GM12891 (cell line): ENCODE results near the gene ZMYM3. TPM values are rescaled to one million over a fixed set of nuclear protein-coding genes. Genes with fewer than 3 reads are reported as not detected.
"Not testable (repeated sequence)": the region's sequence is repeated elsewhere in the genome, so short reads cannot be mapped to it uniquely, and the experiment has no call there.

Experiments used
- DNase-seq: peaks from one replicate; pipeline ENCODE4 v3.0.0; 2011; ENCODE audit warnings: low spot score; ENCODE audit not compliant: insufficient read length
- FAIRE-seq: peaks from 2 replicates; lab custom pipeline; 2011; peaks lifted over from hg19 to GRCh38; lab: Jason Lieb, UNC
- PAX5 ChIP-seq: IDR thresholded peaks from 2 replicates; pipeline ENCODE4 v1.6.1; 2011; ENCODE audit warnings: low read length, moderate library complexity, mild to moderate bottlenecking; ENCODE audit not compliant: insufficient read depth, severe bottlenecking
- POLR2A ChIP-seq: IDR thresholded peaks from 2 replicates; pipeline ENCODE4 v1.6.1; 2011; ENCODE audit warnings: low read depth, low read length, control low read depth
- POLR2AphosphoS5 ChIP-seq: IDR thresholded peaks from 2 replicates; pipeline ENCODE4 v1.6.1; 2011; ENCODE audit warnings: low read depth, low read length, control low read depth
- POU2F2 ChIP-seq: IDR thresholded peaks from 2 replicates; pipeline ENCODE4 v1.6.1; 2011; ENCODE audit warnings: low read depth, mild to moderate bottlenecking, control low read depth, low read length, moderate library complexity
- SPI1 ChIP-seq: IDR thresholded peaks from 2 replicates; pipeline ENCODE4 v1.6.1; 2011; ENCODE audit warnings: low read depth, low read length, control low read depth
- TAF1 ChIP-seq: IDR thresholded peaks from 2 replicates; pipeline ENCODE4 v1.6.1; 2011; ENCODE audit warnings: low read depth, low read length, control low read depth
- polyA plus RNA-seq: library from polyadenylated mRNA; unstranded; fragments of >200 nt; gene quantifications from one replicate; pipeline ENCODE4 v1.2.1, GENCODE V29; 2012; ENCODE audit warnings: low read depth, missing spikeins, inconsistent platforms; ENCODE audit not compliant: missing spikeins

ZMYM3 gene
- 15.8 TPM for polyA plus RNA-seq

DNA sequence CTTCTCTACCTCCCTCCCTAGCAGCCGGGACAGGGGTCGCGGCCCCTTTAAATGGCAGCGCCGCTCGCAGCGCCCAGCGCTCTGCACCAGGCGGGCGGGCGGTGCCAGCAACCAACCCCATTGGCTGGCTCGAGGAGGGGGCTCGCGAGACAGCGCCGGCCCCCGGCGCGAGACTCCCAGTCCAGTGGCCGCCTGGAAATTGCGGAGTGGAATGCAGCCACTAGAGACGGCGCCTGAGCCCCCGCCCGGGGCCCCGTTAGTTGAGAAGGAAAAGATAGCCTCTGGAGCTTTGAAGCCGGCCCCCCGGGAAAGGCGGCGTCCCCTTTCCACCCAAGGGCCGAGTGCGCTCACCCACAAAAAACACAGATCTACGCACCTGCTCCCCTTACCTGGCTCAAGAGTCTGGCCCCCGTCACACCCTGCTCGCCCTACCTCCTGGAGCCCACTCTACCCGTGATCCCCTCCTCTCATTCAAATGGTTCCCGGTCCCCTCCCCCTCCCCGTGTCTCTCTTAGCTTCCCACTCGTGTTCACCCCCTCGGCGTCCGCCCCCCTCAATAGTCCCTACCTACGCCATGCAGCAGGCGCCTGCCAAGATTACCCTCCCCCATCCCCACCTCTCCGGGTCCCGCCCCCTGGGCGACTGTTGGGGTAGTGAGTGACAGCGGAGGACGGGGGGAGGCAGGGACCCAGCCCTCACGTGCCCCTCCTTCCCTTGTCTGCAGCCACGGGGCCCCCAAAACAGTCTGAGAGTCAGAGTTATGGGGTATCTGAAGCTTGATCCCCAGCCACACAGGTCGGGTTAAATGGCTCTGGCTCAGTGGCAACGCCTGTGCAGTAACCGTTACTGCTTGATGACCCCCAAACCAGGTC is at the start of gene ZMYM3:
Gene ZMYM3, minus strand, starts transcription at position 49 of the 872 bp plus-strand sequence. CDS start 885 bp downstream, outside the sequence.
- TF ChIP-seq POLR2AphosphoS5 (no peak), TAF1 (no peak), POLR2A (0 out of 2 replicates have a peak, but pooled peaks have one; percentile 3), PAX5 (no peak), SPI1 (no peak), POU2F2 (no peak)
- DNase-seq = peak; percentile 74
- FAIRE-seq = peak; percentile 93

- no peak for TF ChIP-seq POU2F2
- TF ChIP-seq TAF1 = no peak
- FAIRE-seq = no peak
- DNase-seq = no peak
These were observed 48.7 kb upstream of the ZMYM3 start for GRCh38 chrX:71302461-71303213.

- no peak for TF ChIP-seq TAF1
- peak; percentile 50 for TF ChIP-seq POLR2A
- TF ChIP-seq SPI1 = no peak
- FAIRE-seq = no peak
- no peak for DNase-seq
These were observed 47.4 kb upstream of the ZMYM3 start, which contains the start of gene ITGB1BP2 for GRCh38 chrX:71301195-71301924. ITGB1BP2 (plus strand) TSS chrX:71301750; CDS start chrX:71301807, 57 bp downstream.

GRCh38 chrX:71300495-71300894 is 46.6 kb upstream of the ZMYM3 start:
- peak; percentile 53; the same call in 1 of the 2 replicates for TF ChIP-seq POLR2AphosphoS5
- not testable (repeated sequence) for FAIRE-seq, DNase-seq

- not testable (repeated sequence) for FAIRE-seq, DNase-seq
These were observed 46.1 kb upstream of the ZMYM3 start for GRCh38 chrX:71300064-71300463.

DNA sequence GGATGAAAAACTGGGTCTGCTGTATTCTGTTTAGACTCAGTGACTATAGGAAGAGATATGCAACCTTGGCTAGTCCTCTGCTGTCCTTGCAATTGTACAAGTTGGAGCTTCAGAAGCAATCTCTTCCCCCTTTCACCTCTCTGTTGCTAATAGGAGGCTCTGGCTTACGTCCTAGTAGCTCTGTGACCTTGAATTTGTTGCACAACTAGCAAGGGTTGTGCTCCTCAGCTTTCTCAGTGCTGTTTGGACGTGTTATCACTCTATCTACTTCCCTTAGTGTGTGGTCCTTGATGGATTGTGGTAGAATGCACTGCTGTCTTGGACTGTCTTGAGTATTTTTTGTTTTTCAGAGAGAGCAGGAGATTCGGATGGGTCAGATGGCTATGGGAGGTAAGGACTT is 44.2 kb upstream of the ZMYM3 start:
- no peak for DNase-seq
- TF ChIP-seq SPI1 (no peak), POLR2A (peak; percentile 46; the same call in 1 of the 2 replicates), POLR2AphosphoS5 (no peak), POU2F2 (no peak)
- FAIRE-seq = no peak

DNA sequence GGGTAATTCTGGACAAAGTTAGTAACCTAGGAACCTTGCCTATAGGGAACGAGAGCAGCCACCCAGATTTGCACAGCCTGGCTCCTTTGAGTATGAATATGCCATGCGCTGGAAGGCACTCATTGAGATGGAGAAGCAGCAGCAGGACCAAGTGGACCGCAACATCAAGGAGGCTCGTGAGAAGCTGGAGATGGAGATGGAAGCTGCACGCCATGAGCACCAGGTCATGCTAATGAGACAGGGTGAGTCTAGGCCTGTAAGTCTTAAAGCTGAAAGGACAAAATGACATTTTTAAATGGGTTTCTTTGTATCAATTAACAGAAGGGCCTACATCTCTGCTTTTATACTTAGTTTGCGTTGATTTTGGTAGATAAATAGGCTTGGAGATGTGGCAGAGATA is 42.9 kb upstream of the ZMYM3 start:
- FAIRE-seq (no peak), DNase-seq (no peak)
- TF ChIP-seq PAX5 = no peak
- TF ChIP-seq TAF1 = no peak
- no peak for TF ChIP-seq POLR2AphosphoS5
- TF ChIP-seq POLR2A = no peak
- TF ChIP-seq SPI1 = no peak
- TF ChIP-seq POU2F2 = no peak

- TF ChIP-seq TAF1 = no peak
- no peak for FAIRE-seq
- DNase-seq = no peak
These were observed 38.9 kb upstream of the ZMYM3 start for GRCh38 chrX:71292669-71293365.

GRCh38 chrX:71291381-71291780 is 37.4 kb upstream of the ZMYM3 start:
- TF ChIP-seq PAX5 (no peak), POLR2AphosphoS5 (no peak), POU2F2 (no peak), POLR2A (no peak), SPI1 (no peak), TAF1 (no peak)
- DNase-seq (no peak), FAIRE-seq (no peak)

- TF ChIP-seq POLR2AphosphoS5 = no peak
- no peak for TF ChIP-seq TAF1
- no peak for TF ChIP-seq PAX5
- no peak for TF ChIP-seq POU2F2
- no peak for TF ChIP-seq SPI1
- TF ChIP-seq POLR2A = no peak
- FAIRE-seq (no peak), DNase-seq (no peak)
These were observed 32.0 kb upstream of the ZMYM3 start for GRCh38 chrX:71285929-71286328.
